GM18526 (cell line): ENCODE measurements around the gene DNASE1.
A peak's percentile ranks its signal among the peaks of the same experiment; 100 is the strongest.

Experiments used
- POLR2A ChIP-seq: IDR thresholded peaks from 3 replicates; pipeline ENCODE4 v1.6.1; 2011; ENCODE audit not compliant: insufficient read length; ENCODE audit errors: extremely low read depth

The DNASE1 gene, protein sequence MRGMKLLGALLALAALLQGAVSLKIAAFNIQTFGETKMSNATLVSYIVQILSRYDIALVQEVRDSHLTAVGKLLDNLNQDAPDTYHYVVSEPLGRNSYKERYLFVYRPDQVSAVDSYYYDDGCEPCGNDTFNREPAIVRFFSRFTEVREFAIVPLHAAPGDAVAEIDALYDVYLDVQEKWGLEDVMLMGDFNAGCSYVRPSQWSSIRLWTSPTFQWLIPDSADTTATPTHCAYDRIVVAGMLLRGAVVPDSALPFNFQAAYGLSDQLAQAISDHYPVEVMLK

DNA sequence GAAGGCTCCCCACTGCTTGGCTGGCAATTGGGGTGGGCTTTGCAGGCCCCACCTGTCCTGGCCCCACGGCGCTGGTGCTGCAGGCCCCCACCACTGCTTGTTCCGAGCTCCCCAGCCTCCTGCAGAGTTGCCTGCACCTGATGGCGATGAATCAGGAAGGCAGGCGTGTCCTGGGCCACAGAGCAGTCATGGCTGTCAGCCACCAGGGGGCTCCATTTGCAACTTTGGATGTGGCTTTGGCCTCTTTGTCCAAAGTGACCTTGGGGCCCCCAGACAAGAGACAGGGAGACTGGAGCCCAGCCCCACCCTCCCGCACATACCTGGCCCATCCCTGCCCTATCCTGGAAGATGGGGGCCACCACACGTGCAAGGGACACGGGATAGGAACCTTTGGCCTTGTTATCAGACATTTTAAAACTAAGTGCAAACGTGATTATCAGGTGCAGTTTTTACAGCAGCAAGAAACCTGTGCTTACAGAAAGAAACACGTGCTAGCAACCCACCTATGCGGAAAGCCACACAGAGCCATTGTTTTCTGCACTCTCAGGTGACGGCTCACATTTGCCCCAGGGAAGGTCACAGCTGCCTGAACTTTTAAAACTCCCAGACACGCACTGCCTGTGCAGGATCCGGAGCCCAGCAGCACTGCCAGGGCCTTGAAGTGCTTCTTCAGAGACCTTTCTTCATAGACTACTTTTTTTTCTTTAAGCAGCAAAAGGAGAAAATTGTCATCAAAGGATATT, at the start of gene DNASE1:
Gene DNASE1 (plus strand): TSS at position 443 of the 743 bp plus-strand sequence. CDS start 683 bp downstream, outside the sequence.
- no peak for TF ChIP-seq POLR2A

DNA sequence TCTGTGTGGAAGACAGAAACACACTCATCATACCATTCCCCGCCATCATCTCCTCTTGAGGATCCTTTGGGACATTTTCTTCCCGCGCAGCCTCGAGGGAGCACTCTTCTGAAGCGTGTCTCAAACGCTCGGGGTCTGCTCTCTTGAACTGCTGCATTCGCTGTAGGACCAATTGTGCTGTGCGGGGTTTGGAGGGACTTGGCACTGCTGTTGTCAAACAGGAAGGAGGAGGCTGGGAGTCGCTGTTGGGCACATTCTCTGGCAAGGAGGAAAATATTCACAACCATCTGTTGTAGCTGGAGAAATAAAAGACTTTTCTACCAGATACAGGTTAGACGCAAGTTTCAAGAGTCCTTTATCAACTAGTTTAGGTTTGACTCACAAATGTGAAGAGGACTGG, 48.0 kb upstream of the DNASE1 start:
- TF ChIP-seq POLR2A, result no peak

DNA sequence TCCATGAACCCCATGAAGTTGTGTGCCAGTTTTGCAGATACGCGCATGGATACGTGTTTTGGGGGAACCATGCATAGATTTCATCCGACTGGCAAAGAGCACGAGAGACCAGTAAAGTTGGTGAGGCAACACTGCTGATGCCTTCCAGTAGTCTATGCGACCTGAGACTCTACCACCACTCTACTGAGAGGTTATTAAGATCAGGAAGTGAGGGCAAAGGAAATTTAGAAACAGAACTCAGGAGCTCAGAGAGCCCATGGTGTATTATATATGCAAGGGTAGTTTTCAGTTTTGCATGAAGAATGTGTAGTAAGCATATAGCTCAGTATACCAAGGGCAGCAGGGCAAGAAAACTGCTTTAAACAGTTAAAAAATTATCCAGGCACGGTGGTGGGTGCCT, 47.3 kb upstream of the DNASE1 start:
- TF ChIP-seq POLR2A, result no peak

DNA sequence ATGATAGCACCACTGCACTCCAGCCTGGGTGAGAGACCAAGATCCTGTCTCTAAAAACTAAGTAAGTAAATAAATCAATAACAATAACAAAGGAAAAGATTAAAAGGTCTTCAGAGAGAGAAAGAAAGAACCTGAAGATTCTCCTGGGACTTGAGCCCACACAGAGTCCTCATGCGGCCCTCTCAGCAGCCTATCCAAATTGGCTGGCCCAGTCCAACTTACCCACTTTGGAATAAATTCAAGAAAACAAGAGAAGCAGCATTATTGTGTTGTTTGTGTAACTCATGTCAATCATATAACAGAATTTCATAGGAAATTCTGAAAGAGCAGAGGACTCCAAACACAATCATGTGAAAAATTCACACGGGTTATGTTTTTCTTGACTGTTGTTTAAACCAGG, 46.9 kb upstream of the DNASE1 start:
- TF ChIP-seq POLR2A, result no peak

DNA sequence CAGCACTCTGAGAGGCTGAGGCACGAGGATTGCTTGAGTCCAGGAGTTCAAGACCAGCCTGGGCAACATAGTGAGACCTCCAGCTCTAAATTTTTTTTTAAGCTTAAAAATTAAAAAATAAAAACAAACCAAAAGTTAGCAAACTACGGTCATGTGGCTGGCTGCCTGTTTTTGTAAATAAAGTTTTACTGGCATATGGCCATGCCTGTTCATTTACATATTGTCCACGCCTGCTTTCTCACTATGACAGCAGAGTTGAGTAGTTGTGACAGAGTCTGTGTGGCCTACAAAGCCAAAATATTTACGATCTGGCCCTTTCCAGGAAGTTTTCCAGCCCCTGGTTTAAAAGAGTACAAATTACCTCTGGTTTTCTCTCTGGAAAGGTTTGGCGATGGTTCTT, 46.4 kb upstream of the DNASE1 start:
- no peak for TF ChIP-seq POLR2A

DNA sequence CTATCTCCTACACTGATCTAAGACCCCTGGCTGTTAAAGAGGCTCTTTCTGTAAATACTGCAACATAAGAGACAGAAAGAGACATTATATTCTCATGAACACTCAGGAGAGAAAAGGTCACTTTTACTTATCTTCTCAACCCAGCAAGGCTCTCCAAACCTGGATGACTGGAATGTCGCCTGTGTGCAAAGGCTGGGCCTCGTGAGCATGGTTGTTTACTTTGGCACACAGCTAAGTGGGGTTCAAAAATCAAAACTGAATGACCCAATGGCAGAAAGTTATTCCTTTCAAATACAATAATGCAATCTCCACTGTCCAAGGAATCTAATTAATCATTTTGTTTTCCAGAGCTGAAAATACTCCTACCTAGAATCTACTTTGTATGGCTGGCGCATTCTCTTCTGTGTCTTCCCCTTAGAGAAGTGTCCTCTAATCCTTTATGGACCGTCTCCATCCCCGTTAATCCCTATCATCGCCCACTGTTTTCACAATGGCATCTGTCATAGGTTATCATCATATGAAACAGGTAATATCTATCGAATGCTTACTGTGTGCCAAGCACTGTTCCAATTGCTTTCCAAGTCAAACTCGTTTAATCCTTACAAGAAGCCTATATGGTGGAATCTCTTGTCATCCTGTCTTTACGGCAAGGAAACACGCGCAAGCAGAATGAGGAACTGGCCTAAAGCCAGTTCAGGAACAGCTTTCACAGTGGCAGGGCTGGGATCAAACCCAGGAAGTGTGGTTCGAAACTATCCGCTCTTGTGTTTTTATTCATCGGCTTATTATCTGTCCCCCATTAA, 44.4 kb upstream of the DNASE1 start:
- no peak for TF ChIP-seq POLR2A

DNA sequence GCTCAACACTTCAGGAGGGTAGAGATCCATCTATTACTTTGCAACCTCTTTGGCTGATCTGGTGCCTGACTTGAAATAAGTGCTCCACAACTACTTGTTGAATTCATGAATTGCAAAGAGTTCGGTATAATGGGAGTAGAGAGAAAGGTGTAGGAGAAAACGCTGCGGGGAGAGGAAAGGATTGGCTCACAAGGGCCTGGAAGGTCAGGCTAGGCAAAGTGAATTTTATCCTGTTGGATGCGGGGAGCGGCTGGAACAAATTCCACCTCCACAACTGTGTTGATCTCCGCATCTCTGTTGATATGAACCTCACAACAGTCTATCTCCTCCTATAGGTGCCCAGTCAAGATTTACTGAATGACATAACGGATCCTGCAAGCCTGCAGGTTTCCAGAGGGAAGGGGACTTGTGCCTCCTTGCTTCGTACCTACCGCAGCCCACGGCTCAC, 43.8 kb upstream of the DNASE1 start:
- no peak for TF ChIP-seq POLR2A

DNA sequence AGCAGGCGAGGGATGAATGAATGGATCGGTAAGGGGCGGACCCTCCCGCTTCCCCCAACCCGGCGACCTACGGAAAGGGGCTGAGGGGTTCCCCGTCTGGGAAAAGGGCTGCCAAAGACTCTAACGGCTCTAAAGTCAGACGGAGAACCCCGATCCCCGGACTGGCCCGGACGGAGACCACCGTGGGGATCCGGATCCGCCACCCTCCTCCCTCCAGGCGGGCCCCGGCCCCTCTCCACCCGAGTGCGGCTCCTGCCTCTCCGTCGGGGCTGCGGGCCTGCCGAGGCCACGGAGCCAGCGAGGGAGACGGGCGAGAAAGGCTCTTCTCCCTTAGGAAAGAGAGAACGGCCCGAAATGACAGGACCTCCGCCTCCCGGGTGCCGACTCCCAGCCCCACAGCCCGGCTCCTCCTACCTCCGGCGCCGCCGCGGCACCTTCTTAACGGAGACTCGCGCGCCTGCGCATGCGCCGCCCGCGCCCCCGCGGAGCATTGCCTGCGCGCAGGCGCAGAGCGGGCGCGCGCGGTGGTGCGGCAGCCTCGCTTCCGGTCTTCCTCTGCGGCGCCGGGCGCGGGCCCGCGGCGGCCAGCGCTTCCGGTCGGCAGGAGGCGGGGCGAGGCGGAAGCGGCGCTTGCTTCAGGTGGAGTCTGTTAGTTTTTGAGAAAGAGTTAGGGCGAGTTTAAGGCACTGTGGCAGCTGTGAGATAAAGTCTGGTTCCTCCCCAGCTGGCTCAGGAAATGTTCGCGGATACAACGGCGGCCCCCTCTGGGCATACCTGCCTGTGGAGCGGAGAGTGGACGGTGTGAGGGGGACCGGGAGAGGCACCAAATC, 43.1 kb upstream of the DNASE1 start, which contains the start of gene SLX4:
Gene SLX4 (minus strand): TSS at position 461 of the 830 bp plus-strand sequence. CDS start 2,642 bp downstream, outside the sequence.
- TF ChIP-seq POLR2A, result peak; percentile 87

DNA sequence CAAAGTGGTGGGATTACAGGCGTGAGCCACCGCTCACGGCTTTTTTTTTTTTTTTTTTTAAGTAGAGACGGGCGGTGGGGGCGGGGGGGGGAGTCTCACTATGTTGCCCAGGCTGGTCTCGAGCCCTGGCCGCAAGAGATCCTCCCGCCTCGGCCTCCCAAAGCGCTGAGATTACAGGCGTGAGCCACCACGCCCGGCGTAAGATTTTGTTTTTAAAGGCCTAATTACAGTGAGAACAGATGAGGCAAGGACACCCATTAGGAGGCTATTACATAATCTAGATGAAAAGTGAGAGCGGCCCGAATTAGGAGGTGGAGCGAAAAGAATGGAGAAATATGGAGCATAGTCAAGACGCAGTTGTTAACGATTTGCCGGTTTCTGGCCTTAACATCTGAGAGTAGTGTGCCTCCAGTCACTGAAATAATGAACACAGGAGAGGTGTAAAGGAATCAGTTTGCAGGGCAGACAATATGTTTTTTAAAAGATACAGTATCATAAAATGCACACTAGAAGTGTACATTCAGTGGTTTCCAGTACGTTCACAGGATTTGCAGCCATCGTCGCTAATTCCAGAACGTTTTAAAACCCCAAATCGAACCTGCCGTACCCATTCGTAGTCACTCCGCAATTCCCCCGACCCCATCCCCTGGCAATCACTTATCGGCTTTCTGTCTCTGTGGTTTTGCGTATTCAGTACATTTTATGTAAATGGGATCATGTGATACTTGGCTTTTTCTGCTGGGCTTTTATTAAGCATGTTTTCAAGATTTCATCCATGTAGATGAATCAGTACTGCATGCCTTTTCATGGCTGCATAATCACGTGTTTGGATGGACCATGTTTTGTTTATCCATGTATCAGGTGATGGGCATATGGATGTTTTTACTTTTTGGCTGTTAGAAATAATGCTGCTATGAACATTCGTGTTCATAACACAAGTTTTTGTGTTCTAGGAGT, 41.7 kb upstream of the DNASE1 start:
- TF ChIP-seq POLR2A, result no peak

DNA sequence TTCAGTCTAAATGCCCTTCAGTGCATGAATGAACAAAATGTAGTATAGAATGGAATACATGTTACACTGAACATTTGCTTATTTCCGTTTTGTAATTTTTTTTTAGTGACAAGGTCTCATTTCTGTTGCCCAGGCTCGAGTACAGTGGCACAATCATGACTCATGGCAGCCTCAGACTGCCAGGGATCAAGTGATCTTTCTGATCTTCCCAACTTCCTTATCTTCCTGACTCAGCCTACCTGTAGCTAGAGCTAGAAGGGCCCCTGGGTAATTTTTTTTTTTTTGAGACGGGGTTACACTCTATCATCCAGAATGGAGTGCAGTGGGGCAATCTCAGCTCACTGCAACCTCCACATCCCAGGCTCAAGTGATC, 35.7 kb upstream of the DNASE1 start:
- TF ChIP-seq POLR2A, result no peak

DNA sequence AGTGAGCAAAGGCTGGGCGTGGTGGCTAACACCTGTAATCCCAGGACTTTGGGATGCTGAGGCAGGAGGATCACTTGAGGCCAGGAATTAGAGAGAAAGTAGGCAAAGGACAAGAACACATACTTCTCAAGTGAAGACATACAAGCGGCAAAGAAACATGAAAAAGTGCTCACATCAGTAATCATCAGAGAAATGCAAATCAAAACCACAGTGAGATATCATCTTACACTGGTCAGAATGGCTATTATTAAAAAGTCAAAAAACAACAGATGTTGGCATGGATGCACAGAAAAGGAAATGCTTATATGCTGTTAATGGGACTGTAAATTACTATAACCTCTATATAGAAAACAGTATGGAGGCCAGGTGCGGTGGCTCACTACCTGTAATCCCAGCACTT, 30.8 kb upstream of the DNASE1 start:
- TF ChIP-seq POLR2A, result no peak

DNA sequence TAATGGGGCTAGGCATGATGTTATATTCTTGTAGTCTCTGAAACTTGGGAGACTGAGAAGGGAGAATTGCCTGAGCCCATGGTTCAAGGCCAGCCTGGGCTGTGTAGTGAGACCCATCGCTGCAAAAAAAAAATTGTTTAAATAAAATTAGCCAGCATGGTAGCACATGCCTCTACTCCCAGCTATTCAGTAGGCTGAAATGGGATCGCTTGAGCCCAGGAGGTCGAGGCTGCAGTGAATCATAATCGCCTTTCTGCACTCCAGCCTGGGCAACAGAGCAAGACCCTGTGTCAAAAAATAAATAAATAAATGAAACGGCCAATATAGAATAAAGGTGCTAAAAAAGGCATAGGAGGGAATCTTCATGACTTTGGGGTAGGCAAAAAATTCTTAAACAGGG, 29.2 kb upstream of the DNASE1 start:
- TF ChIP-seq POLR2A, result no peak

DNA sequence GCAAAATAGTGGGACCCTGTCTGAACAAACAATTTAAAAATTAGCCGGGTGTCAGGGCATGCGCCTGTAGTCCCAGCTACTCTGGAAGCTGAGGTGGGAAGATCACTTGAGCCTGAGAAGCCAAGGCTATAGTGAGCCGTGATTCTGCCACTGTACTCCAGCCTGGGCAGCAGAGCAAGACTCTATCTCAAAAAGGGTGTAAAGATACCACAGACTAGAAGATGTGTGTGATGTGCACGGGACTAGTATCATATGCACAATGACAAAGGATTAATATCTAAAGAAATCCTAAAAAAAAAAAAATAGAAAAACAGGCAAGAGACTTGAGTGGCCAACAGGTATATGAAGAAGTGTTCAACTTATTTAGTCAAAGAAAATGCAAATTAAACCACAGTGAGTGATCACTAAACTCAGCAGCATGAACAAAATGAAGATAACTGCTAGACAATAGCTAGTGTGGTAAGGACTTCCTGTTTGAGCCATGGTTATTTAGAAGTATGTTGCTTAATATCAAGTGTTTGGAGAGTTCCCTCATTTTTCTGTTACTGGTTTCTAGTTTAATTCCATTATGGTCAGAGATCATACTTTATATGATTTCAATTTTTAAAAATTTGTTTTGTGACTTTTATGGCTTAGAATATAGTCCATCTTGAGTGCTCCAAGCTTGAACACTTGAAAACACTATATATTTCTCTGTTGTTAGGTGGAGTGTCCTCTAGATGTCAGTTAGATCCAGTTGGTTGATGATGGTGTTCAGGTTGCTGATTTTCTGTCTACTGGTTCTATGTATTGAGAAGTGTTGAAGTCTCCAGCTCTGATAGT, 28.4 kb upstream of the DNASE1 start:
- TF ChIP-seq POLR2A, result no peak
